ENCODE data around the gene GREB1L.

GREB1L gene

GRCh38 chr18:21457179-21457535 is 215.1 kb downstream of the GREB1L start:
- H3K9ac ChIP-seq (ENCODE audit: low read length): no peak overlapping the region
- H3K27me3 ChIP-seq (ENCODE audit: control insufficient read depth, insufficient read depth, low read length): no peaks in the 10 kb centered on the region
- no peak overlapping the region for H3K27ac ChIP-seq (ENCODE audit: low read depth, low read length)
- no peak overlapping the region for H3K4me3 ChIP-seq (ENCODE audit: low read depth, low read length)
- H3K9me3 ChIP-seq (ENCODE audit: control insufficient read depth, insufficient read depth, low read depth, low read length): no peaks in the 10 kb centered on the region
- no peaks in the 10 kb centered on the region for H3K4me1 ChIP-seq (ENCODE audit: control insufficient read depth, insufficient read depth, low read length)
- H3K36me3 ChIP-seq (ENCODE audit: control insufficient read depth, insufficient read depth, low read length): no peaks in the 10 kb centered on the region

- Histone ChIP-seq H3K4me1 (ENCODE audit: control insufficient read depth, insufficient read depth, low read length) (no peaks in the 10 kb centered on the region), H3K9me3 (ENCODE audit: control insufficient read depth, insufficient read depth, low read depth, low read length) (no peaks in the 10 kb centered on the region), H3K27me3 (ENCODE audit: control insufficient read depth, insufficient read depth, low read length) (no peaks in the 10 kb centered on the region), H3K27ac (ENCODE audit: low read depth, low read length) (no peak overlapping the region), H3K9ac (ENCODE audit: low read length) (no peak overlapping the region), H3K36me3 (ENCODE audit: control insufficient read depth, insufficient read depth, low read length) (no peaks in the 10 kb centered on the region), H3K4me3 (ENCODE audit: low read depth, low read length) (no peak overlapping the region)
These were observed 216.3 kb downstream of the GREB1L start for GRCh38 chr18:21458310-21458709.

DNA sequence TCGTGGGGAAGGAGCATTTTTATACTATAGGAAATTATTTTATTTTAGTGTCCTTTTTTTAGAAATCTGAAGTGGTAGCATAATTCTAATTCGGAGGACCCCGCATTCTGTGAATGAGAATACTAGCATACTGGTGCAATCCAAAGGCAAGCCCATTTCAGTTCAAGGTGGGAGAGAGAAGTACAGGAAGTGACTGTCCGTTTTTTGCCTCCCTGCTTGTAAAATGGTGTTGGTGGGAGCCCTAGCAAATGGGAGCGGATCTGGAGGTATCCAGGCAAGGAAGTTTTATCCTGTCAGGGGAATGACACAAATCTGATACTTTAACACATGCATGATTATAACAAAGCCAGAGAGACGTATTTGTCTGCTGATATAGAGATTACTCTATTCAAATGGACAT is 216.8 kb downstream of the GREB1L start:
- no peak overlapping the region for H3K9ac ChIP-seq (ENCODE audit: low read length)
- no peak overlapping the region for H3K27ac ChIP-seq (ENCODE audit: low read depth, low read length)
- no peak overlapping the region for H3K4me3 ChIP-seq (ENCODE audit: low read depth, low read length)
- no peaks in the 10 kb centered on the region for H3K27me3 ChIP-seq (ENCODE audit: control insufficient read depth, insufficient read depth, low read length)
- no peaks in the 10 kb centered on the region for H3K36me3 ChIP-seq (ENCODE audit: control insufficient read depth, insufficient read depth, low read length)
- H3K4me1 ChIP-seq (ENCODE audit: control insufficient read depth, insufficient read depth, low read length): no peaks in the 10 kb centered on the region
- no peaks in the 10 kb centered on the region for H3K9me3 ChIP-seq (ENCODE audit: control insufficient read depth, insufficient read depth, low read depth, low read length)

GRCh38 chr18:21459706-21460286 is 217.8 kb downstream of the GREB1L start:
- Histone ChIP-seq H3K4me3 (ENCODE audit: low read depth, low read length) (no peak overlapping the region), H3K9me3 (ENCODE audit: control insufficient read depth, insufficient read depth, low read depth, low read length) (no peaks in the 10 kb centered on the region), H3K27me3 (ENCODE audit: control insufficient read depth, insufficient read depth, low read length) (no peaks in the 10 kb centered on the region), H3K27ac (ENCODE audit: low read depth, low read length) (no peak overlapping the region), H3K36me3 (ENCODE audit: control insufficient read depth, insufficient read depth, low read length) (no peaks in the 10 kb centered on the region), H3K4me1 (ENCODE audit: control insufficient read depth, insufficient read depth, low read length) (no peaks in the 10 kb centered on the region), H3K9ac (ENCODE audit: low read length) (no peak overlapping the region)

GRCh38 chr18:21461460-21461859 is 219.4 kb downstream of the GREB1L start:
- H3K27ac ChIP-seq (ENCODE audit: low read depth, low read length): no peak overlapping the region
- H3K9me3 ChIP-seq (ENCODE audit: control insufficient read depth, insufficient read depth, low read depth, low read length): no peaks in the 10 kb centered on the region
- H3K27me3 ChIP-seq (ENCODE audit: control insufficient read depth, insufficient read depth, low read length): no peaks in the 10 kb centered on the region
- H3K4me3 ChIP-seq (ENCODE audit: low read depth, low read length): no peak overlapping the region
- H3K36me3 ChIP-seq (ENCODE audit: control insufficient read depth, insufficient read depth, low read length): no peaks in the 10 kb centered on the region
- no peaks in the 10 kb centered on the region for H3K4me1 ChIP-seq (ENCODE audit: control insufficient read depth, insufficient read depth, low read length)
- H3K9ac ChIP-seq (ENCODE audit: low read length): no peak overlapping the region

DNA sequence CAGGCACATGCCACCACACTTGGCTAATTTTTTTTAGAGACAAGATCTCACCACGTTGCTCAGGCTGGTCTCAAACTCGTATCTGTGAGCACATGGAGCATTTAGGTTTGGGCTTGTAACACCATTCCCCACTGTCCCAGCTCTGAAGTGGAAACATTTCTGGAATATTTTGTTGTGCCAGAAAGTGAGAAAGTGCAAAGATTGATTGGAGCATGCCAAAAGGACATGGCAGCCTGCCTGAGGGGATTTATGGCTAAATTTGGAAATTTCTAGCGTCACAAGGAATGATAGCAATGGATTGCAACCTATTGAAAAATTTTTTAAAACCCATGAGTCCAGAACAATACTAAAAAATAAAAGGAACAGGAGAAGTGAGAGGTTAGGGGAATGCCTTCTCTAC is 221.7 kb downstream of the GREB1L start:
- H3K4me3 ChIP-seq (ENCODE audit: low read depth, low read length): no peak overlapping the region
- H3K36me3 ChIP-seq (ENCODE audit: control insufficient read depth, insufficient read depth, low read length): no peaks in the 10 kb centered on the region
- H3K9ac ChIP-seq (ENCODE audit: low read length): no peak overlapping the region
- no peak overlapping the region for H3K27ac ChIP-seq (ENCODE audit: low read depth, low read length)
- H3K27me3 ChIP-seq (ENCODE audit: control insufficient read depth, insufficient read depth, low read length): no peaks in the 10 kb centered on the region
- H3K4me1 ChIP-seq (ENCODE audit: control insufficient read depth, insufficient read depth, low read length): no peaks in the 10 kb centered on the region
- no peaks in the 10 kb centered on the region for H3K9me3 ChIP-seq (ENCODE audit: control insufficient read depth, insufficient read depth, low read depth, low read length)

DNA sequence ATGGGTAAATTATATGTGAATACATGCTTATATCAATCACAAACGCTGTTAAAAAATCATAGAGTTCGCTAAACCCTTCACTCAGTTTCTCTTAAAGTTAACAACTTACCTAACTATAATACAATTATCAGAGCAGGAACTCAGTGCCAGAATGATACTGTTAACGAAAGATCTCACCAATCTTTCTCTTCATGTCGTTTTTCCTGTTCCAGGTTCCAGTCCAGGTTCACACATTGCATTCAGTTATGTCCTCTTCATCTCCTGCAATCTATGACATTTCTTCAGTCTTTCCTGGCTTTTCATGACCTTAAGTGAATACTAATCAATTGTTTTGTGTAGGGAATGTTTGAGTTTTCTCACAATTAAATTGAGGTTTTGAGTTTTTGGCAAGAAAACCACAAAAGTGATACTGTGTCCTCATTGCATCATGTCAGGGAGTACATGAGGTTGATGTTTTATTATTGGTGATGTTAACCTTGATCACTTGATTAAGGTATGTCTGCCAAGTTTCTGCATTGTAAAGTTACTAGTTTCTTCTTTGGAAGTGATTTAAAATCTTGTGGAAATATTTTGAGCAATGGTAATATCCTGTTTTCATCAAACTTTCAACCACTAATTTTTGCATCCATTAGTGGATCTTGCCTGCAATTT is 226.6 kb downstream of the GREB1L start:
- H3K27ac ChIP-seq (ENCODE audit: low read depth, low read length): no peak overlapping the region
- H3K36me3 ChIP-seq (ENCODE audit: control insufficient read depth, insufficient read depth, low read length): no peaks in the 10 kb centered on the region
- no peak overlapping the region for H3K4me3 ChIP-seq (ENCODE audit: low read depth, low read length)
- 0 out of 2 replicates have a peak, but pooled peaks cover 1% of the 10 kb centered on the region for H3K9me3 ChIP-seq (ENCODE audit: control insufficient read depth, insufficient read depth, low read depth, low read length)
- H3K4me1 ChIP-seq (ENCODE audit: control insufficient read depth, insufficient read depth, low read length): no peaks in the 10 kb centered on the region
- H3K9ac ChIP-seq (ENCODE audit: low read length): no peak overlapping the region
- H3K27me3 ChIP-seq (ENCODE audit: control insufficient read depth, insufficient read depth, low read length): no peaks in the 10 kb centered on the region

GRCh38 chr18:21472741-21473140 is 230.7 kb downstream of the GREB1L start:
- H3K27ac ChIP-seq (ENCODE audit: low read depth, low read length): no peak overlapping the region
- H3K4me3 ChIP-seq (ENCODE audit: low read depth, low read length): no peak overlapping the region
- H3K9me3 ChIP-seq (ENCODE audit: control insufficient read depth, insufficient read depth, low read depth, low read length): 0 out of 2 replicates have a peak, but pooled peaks cover 3% of the 10 kb centered on the region
- H3K27me3 ChIP-seq (ENCODE audit: control insufficient read depth, insufficient read depth, low read length): no peaks in the 10 kb centered on the region
- H3K4me1 ChIP-seq (ENCODE audit: control insufficient read depth, insufficient read depth, low read length): no peaks in the 10 kb centered on the region
- no peak overlapping the region for H3K9ac ChIP-seq (ENCODE audit: low read length)
- H3K36me3 ChIP-seq (ENCODE audit: control insufficient read depth, insufficient read depth, low read length): no peaks in the 10 kb centered on the region

DNA sequence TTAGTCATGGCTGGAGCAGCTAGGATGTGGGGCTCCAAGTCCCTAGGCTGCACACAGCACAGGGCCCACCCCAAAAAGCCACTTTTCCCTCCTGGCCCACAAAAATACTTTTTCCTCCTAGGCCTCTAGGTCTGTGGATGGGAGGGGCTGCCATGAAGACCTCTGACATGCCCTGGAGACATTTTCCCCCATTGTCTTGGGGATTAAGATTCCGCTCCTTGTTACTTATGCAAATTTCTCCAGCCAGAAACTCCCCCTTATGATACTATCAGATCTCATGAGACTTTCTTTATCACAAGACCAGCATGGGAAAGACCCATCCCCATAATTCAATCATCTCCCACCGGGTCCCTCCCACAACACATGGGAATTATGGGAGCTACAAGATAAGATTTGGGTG is 232.6 kb downstream of the GREB1L start:
- no peaks in the 10 kb centered on the region for H3K4me1 ChIP-seq (ENCODE audit: control insufficient read depth, insufficient read depth, low read length)
- H3K36me3 ChIP-seq (ENCODE audit: control insufficient read depth, insufficient read depth, low read length): no peaks in the 10 kb centered on the region
- H3K27me3 ChIP-seq (ENCODE audit: control insufficient read depth, insufficient read depth, low read length): no peaks in the 10 kb centered on the region
- H3K4me3 ChIP-seq (ENCODE audit: low read depth, low read length): no peak overlapping the region
- H3K9me3 ChIP-seq (ENCODE audit: control insufficient read depth, insufficient read depth, low read depth, low read length): 0 out of 2 replicates have a peak, but pooled peaks cover 3% of the 10 kb centered on the region
- no peak overlapping the region for H3K27ac ChIP-seq (ENCODE audit: low read depth, low read length)
- no peak overlapping the region for H3K9ac ChIP-seq (ENCODE audit: low read length)

GRCh38 chr18:21479721-21480120 is 237.7 kb downstream of the GREB1L start:
- no peaks in the 10 kb centered on the region for H3K4me1 ChIP-seq (ENCODE audit: control insufficient read depth, insufficient read depth, low read length)
- H3K9ac ChIP-seq (ENCODE audit: low read length): no peak overlapping the region
- H3K27me3 ChIP-seq (ENCODE audit: control insufficient read depth, insufficient read depth, low read length): no peaks in the 10 kb centered on the region
- no peak overlapping the region for H3K4me3 ChIP-seq (ENCODE audit: low read depth, low read length)
- H3K9me3 ChIP-seq (ENCODE audit: control insufficient read depth, insufficient read depth, low read depth, low read length): no peaks in the 10 kb centered on the region
- H3K36me3 ChIP-seq (ENCODE audit: control insufficient read depth, insufficient read depth, low read length): no peaks in the 10 kb centered on the region; the same call in 1 of the 2 replicates
- H3K27ac ChIP-seq (ENCODE audit: low read depth, low read length): no peak overlapping the region

DNA sequence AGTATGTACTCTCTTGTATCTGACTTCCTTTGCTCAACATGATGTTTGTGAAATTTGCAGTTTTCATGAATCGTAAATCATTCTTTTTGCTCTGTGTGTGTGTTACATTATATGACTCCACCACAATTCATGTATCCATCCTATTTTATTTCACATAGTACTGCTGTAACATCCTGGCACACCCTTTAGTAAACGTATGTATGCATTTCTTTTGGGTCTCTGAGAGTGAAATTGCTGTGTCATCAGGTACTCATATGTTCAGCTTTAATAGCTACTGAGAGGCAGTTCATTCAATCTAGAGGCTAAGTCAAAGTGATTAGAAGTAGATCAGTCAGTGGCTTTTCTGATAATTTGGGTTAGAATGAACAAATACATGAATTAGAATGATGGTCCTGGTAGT is 239.7 kb downstream of the GREB1L start:
- Histone ChIP-seq H3K27me3 (ENCODE audit: control insufficient read depth, insufficient read depth, low read length) (no peaks in the 10 kb centered on the region), H3K4me1 (ENCODE audit: control insufficient read depth, insufficient read depth, low read length) (0 out of 2 replicates have a peak, but pooled peaks cover 6% of the 10 kb centered on the region), H3K9ac (ENCODE audit: low read length) (no peak overlapping the region), H3K9me3 (ENCODE audit: control insufficient read depth, insufficient read depth, low read depth, low read length) (no peaks in the 10 kb centered on the region), H3K4me3 (ENCODE audit: low read depth, low read length) (no peak overlapping the region), H3K27ac (ENCODE audit: low read depth, low read length) (no peak overlapping the region), H3K36me3 (ENCODE audit: control insufficient read depth, insufficient read depth, low read length) (no peaks in the 10 kb centered on the region; the same call in 1 of the 2 replicates)

All from HUES6 (cell line).